Breast epithelium (tissue), 3 donors: ENCODE data around the gene KCNJ18.
"Not testable (repeated sequence)": the region's sequence is repeated elsewhere in the genome, so short reads cannot be mapped to it uniquely, and the experiment has no call there.

Experiments
- POLR2A ChIP-seq: fragments of 450-650 bp; IDR thresholded peaks from one replicate; pipeline ENCODE4 v1.6.1; 2016; ENCODE audit warnings: antibody characterized with exemption, mild to moderate bottlenecking, moderate library complexity
- TF ChIP-seq, protein P1 (sequence below), 3 donors: fragments of 450-650 bp; IDR thresholded peaks; one replicate each; pipeline ENCODE4 v1.5.1; 2016 to 2017; ENCODE audit warnings: antibody characterized with exemption in 3 of 3, mild to moderate bottlenecking in 3 of 3, moderate library complexity in 3 of 3

GRCh38 chr17:21737015-21737580 lies 44.8 kb downstream of the KCNJ18 start:
- TF ChIP-seq, protein P1, sequence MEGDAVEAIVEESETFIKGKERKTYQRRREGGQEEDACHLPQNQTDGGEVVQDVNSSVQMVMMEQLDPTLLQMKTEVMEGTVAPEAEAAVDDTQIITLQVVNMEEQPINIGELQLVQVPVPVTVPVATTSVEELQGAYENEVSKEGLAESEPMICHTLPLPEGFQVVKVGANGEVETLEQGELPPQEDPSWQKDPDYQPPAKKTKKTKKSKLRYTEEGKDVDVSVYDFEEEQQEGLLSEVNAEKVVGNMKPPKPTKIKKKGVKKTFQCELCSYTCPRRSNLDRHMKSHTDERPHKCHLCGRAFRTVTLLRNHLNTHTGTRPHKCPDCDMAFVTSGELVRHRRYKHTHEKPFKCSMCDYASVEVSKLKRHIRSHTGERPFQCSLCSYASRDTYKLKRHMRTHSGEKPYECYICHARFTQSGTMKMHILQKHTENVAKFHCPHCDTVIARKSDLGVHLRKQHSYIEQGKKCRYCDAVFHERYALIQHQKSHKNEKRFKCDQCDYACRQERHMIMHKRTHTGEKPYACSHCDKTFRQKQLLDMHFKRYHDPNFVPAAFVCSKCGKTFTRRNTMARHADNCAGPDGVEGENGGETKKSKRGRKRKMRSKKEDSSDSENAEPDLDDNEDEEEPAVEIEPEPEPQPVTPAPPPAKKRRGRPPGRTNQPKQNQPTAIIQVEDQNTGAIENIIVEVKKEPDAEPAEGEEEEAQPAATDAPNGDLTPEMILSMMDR (IDR thresholded peaks at IDR 0.05), result not testable (repeated sequence)
- TF ChIP-seq POLR2A, result not testable (repeated sequence)
